ENCODE results near the gene BICC1. TPM values are rescaled to one million over a fixed set of nuclear protein-coding genes. Genes with fewer than 3 reads are reported as not detected.

Gene BICC1
- total and polyA plus RNA-seq, 2 of the 8 experiments (the other 6 are each of a cell fraction or from before 2014, with no cell fraction given), result 0.20 to 0.73 TPM

DNA sequence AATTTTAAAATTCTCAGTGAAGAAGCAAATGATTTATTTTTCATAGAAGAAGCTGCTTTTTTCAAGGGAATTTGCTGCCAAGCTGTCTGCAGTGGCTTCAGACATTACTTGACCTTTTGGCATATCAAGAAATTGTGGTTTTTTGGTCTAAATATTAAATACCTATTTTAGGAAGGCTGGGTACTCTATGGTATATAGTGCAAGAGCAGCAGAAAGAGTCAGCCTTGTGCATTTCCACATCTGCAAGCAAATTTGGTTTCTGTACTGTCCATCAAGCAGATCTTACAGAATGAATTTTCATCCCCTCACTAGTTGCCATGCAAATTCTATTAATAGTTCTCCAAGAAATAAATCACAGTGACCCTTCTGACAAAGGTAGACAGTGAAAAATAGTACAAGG lies 222.0 kb downstream of the BICC1 start:
- Histone ChIP-seq H3K23me2 (ENCODE audit: low read depth, low read length) (no peaks in the 10 kb centered on the region), H3K36me3 (ENCODE audit: control insufficient read depth in 2 of 4, insufficient read depth in 4 of 4, low read length in 3 of 4) (no peaks in the 10 kb centered on the region), H3K4me2 (ENCODE audit: insufficient read depth in 1 of 2, low read depth in 2 of 2, low read length in 2 of 2) (no peak overlapping the region), H4K8ac (ENCODE audit: extremely low read depth, insufficient read depth, low read length) (no peak overlapping the region), H3K18ac (ENCODE audit: extremely low read depth, low read length) (no peak overlapping the region), H3K56ac (replicated peaks; ENCODE audit: insufficient read length, low read depth, low read length) (no peak overlapping the region), H2BK15ac (ENCODE audit: low read length) (no peak overlapping the region), H3K4me3 (ENCODE audit: extremely low read depth in 1 of 4, insufficient read depth in 2 of 4, low read depth in 3 of 4, low read length in 4 of 4) (no peak overlapping the region), H4K5ac (ENCODE audit: insufficient read length, low read depth, low read length) (no peak overlapping the region), H4K20me1 (replicated peaks in 1 of 2; ENCODE audit: control insufficient read depth in 1 of 2, insufficient read depth in 2 of 2, low read length in 2 of 2) (no peaks in the 10 kb centered on the region), H3K4ac (replicated peaks; ENCODE audit: insufficient read length, low read depth, low read length) (no peak overlapping the region), H2BK120ac (replicated peaks; ENCODE audit: low read depth, low read length) (no peak overlapping the region), H2BK12ac (ENCODE audit: low read depth, low read length) (no peak overlapping the region), H2BK20ac (ENCODE audit: low read length) (no peak overlapping the region), H4K91ac (replicated peaks; ENCODE audit: insufficient read length, low read length) (no peak overlapping the region), H2AFZ (ENCODE audit: low read length) (no peak overlapping the region), H3K9ac (replicated peaks in 1 of 4; ENCODE audit: extremely low read depth in 1 of 4, low read depth in 3 of 4, low read length in 3 of 4) (no peak overlapping the region), H3K27ac (ENCODE audit: low read depth, low read length) (no peak overlapping the region), H3K4me1 (replicated peaks in 1 of 4; ENCODE audit: control insufficient read depth in 3 of 4, insufficient read depth in 4 of 4, low read length in 3 of 4) (no peaks in the 10 kb centered on the region), H3K14ac (ENCODE audit: insufficient read length) (no peak overlapping the region), H3K23ac (ENCODE audit: insufficient read length) (no peak overlapping the region), H3K27me3 (replicated peaks in 1 of 4; ENCODE audit: control insufficient read depth in 3 of 4, extremely low read depth in 1 of 4, insufficient read depth in 3 of 4, low read length in 3 of 4) (no peaks in the 10 kb centered on the region), H3K79me1 (ENCODE audit: low read depth, low read length) (no peaks in the 10 kb centered on the region), H3K79me2 (ENCODE audit: control insufficient read depth in 1 of 2, insufficient read depth in 2 of 2, low read length in 2 of 2) (no peaks in the 10 kb centered on the region), H2AK5ac (ENCODE audit: low read depth, low read length) (no peak overlapping the region), H2BK5ac (ENCODE audit: low read depth, low read length) (no peak overlapping the region), H3K9me3 (ENCODE audit: insufficient read depth in 2 of 2, low read depth in 1 of 2, low read length in 1 of 2) (peaks cover 14 to 17% of the 10 kb centered on the region in 2 experiments; a peak in 2 of 4 replicates)
- FAIRE-seq (no peak), DNase-seq (ENCODE audit: low read depth in 1 of 2, low spot score in 2 of 2) (no peak)
- ChIA-PET POLR2A (ENCODE audit: partially characterized antibody) (no interaction called here), CTCF (ENCODE audit: partially characterized antibody) (interaction anchor here (2.3 kb wide), 1 partner anchor 204 kb away, joined by 11 read pairs; no protein-coding TSS in a partner anchor)
- no peak for TF ChIP-seq EZH2 (IDR thresholded peaks at IDR 0.05; ENCODE audit: low read depth, low read length, severe bottlenecking)
- TF ChIP-seq SIX5 (IDR thresholded peaks at IDR 0.05; ENCODE audit: low read depth, low read length), result no peak
- no peak for TF ChIP-seq CHD2 (IDR thresholded peaks at IDR 0.05; ENCODE audit: low read length)
- TF ChIP-seq, protein P1, sequence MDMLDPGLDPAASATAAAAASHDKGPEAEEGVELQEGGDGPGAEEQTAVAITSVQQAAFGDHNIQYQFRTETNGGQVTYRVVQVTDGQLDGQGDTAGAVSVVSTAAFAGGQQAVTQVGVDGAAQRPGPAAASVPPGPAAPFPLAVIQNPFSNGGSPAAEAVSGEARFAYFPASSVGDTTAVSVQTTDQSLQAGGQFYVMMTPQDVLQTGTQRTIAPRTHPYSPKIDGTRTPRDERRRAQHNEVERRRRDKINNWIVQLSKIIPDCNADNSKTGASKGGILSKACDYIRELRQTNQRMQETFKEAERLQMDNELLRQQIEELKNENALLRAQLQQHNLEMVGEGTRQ (IDR thresholded peaks at IDR 0.05; ENCODE audit: low read length), result no peak
- TF ChIP-seq SAP30 (IDR thresholded peaks at IDR 0.05; ENCODE audit: insufficient read depth, insufficient replicate concordance, low read length), result no peak
- no peak for TF ChIP-seq TAF7 (optimal IDR thresholded peaks at IDR 0.05; ENCODE audit: borderline replicate concordance, low read depth, low read length)
- TF ChIP-seq, protein P2, sequence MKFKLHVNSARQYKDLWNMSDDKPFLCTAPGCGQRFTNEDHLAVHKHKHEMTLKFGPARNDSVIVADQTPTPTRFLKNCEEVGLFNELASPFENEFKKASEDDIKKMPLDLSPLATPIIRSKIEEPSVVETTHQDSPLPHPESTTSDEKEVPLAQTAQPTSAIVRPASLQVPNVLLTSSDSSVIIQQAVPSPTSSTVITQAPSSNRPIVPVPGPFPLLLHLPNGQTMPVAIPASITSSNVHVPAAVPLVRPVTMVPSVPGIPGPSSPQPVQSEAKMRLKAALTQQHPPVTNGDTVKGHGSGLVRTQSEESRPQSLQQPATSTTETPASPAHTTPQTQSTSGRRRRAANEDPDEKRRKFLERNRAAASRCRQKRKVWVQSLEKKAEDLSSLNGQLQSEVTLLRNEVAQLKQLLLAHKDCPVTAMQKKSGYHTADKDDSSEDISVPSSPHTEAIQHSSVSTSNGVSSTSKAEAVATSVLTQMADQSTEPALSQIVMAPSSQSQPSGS (IDR thresholded peaks at IDR 0.05; ENCODE audit: low read length), result no peak
